Mucosa of gallbladder (tissue), 1 donor: ENCODE results near the gene COL18A1. TPM values are rescaled to one million over a fixed set of nuclear protein-coding genes. Genes with fewer than 3 reads are reported as not detected.

Experiments
- DNase-seq: peaks from one replicate; pipeline ENCODE4 v3.0.0-alpha.2; 2020; ENCODE audit warnings: low spot score
- total RNA-seq: library from RNA; stranded (reverse); gene quantifications from one replicate; pipeline ENCODE4 v1.2.1, GENCODE V29; 2021
- donor health status: DM: no; HTN: no; CAD: no.

COL18A1 gene
- total RNA-seq, 1 donor from 2014 or later, result 172 TPM

DNA sequence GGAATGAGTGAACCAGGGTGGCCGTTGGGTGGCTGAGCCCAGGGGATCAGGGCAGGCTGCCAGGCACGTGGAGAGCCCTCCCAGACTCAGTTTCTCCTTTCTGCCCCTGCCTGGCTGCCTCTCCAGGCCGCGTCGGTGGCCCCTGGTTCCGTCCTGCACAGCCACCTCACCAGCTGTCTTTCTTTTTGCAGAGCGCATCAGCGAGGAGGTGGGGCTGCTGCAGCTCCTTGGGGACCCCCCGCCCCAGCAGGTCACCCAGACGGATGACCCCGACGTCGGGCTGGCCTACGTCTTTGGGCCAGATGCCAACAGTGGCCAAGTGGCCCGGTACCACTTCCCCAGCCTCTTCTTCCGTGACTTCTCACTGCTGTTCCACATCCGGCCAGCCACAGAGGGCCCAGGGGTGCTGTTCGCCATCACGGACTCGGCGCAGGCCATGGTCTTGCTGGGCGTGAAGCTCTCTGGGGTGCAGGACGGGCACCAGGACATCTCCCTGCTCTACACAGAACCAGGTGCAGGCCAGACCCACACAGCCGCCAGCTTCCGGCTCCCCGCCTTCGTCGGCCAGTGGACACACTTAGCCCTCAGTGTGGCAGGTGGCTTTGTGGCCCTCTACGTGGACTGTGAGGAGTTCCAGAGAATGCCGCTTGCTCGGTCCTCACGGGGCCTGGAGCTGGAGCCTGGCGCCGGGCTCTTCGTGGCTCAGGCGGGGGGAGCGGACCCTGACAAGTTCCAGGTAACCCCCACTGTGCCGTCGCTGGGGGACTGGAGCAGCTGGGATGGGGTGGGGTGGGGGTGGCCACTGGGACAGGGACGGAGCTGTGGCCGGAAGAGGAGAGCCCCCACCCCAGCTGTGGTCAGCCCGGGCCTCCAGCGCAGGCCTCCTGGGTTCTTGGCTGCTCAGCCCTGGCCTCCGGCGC, 63.3 kb downstream of the COL18A1 start:
- no peak for DNase-seq

- no peak for DNase-seq
Measured at GRCh38 chr21:45468971-45469272, 64.0 kb downstream of the COL18A1 start.

DNA sequence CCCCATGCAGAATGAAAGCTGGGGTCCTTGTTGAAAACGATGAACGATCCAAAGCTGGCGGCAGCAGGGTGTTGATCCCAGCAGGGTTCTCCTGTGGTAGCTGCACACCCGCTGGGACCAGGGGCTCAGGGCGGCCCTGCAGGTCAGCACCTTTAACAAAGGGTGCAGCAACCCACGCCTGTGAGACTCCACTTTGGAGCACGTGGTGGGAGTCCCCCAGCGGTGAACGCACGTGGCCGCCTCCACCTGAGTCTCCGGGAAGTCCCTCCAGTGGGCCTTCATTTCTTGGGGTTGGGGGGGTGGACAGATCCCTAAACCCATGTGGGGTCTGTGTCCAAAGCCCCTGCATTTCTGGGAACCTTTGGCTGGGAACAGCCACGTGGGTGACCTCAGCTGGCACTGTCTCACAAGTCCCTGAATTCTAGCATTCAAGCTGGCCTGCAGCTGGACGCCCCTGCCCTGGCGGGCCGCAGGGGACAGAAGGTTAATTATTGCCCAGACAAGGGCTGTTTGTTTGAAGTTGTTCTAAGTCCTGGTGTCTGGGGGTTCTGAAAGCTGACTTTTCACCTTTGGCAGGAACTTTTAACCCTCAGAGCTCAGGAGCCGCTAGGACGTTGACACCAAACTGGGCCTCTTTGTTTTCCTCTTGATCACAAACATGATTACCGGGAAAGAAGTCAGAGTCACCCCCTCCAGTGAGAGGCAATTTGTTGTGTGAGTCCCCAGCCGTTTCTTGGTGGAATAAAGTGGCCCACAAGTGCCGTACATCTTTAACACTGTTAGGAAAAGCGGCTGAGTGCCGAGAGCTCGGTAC, 64.5 kb downstream of the COL18A1 start:
- no peak for DNase-seq

DNA sequence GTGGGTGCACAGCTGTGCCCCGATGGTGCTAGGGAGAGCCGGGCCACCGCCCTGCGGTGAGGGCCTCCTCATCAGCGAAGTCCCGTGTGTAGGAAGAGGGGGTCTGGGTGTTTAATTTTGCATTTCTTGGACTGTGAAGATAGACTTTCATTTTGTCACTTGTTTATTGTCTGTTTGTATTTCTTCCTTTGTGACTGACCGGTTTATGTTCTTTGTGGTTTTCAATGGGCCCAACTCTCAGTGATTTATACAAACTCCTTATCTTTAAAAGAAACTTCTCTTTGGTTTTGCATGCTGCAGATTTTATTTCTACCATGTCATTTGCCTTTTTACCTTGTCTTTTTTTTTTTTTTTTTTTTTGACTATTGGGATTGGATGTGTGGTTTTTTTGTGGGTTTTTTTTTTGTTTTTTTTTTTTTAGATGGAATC, 65.1 kb downstream of the COL18A1 start:
- no peak for DNase-seq

DNA sequence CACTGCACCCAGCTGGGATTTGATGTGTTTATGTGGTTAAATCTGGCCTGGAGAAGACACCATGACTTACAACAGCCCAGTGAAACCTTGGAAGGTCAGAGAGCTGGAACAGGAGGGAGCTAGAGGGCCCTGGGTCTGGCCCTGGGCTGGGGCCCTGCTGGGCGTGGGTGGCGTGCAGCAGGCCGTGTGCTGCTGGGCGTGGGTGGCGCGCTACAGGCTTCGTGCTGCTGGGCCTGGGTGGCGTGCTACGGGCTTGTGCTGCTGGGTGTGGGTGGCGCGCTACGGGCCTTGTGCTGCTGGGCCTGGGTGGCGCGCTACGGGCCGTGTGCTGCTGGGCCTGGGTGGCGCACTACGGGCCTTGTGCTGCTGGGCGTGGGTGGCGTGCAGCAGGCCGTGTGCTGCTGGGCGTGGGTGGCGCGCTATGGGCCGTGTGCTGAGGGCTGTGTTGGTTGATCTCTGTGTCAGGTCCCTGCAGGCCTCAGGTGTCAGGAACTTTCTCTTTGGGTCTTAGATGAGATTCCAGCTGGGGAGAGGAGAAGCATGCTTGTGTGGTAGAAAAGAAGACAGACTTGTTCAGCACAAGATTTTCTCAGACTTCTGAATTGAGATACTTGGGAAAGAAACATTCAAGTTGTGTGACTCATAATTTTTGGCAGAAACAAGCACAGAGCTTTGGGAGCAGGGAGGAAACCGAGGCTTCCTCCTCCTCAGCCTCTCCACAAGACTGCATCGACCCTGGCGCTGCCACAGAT, 66.0 kb downstream of the COL18A1 start:
- no peak for DNase-seq

GRCh38 chr21:45471525-45472221, 66.7 kb downstream of the COL18A1 start:
- peak; percentile 41 for DNase-seq

DNA sequence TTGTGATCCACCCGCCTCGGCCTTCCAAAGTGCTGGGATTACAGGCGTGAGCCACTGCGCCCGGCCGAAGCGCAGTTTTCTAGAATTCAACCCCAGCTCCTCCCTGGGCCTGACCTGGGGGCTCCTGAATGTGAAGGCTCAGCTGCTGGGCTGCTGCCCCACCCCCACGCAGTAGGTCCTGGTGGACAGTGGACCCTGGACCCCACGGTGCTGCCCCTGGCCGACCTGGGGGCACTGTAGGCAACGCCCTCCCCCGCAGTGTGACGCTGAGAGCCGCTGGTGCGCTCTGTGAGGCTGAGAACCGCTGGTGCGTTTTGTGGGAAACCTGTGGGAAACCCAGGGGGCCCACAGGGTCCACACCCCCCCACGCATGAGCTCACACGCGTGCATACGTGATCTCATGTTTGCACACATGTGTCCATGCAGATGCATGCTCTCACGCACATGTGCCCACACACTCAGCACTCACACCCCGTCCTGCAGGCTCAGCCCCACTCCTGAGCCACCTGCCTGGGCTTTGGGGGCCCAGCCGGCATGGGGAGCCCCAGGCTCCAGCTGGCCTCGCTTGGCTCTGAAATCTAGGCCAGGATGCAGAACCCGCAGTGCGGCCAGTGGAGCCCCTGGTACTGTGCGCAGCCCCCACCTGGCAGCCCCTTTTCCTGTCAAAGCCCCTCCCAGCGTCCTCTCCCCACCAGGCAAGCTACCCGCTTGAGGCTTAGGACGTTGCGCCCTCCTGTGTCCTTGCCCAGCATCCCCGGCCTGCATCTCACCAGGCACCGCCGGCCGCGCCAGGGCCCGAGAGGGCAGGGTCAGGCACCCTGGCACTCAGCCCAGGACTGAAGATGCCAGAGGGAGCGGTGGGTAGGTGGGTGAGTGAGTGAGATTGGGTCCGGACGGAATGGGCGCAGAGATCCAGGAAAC, 67.7 kb downstream of the COL18A1 start:
- DNase-seq, result no peak

- no peak for DNase-seq
Measured at GRCh38 chr21:45473496-45474322, 68.7 kb downstream of the COL18A1 start.

- no peak for DNase-seq
Measured at GRCh38 chr21:45474323-45474950, 69.5 kb downstream of the COL18A1 start.

- no peak for DNase-seq
Measured at GRCh38 chr21:45475004-45475685, 70.2 kb downstream of the COL18A1 start.

GRCh38 chr21:45475797-45476570, 71.0 kb downstream of the COL18A1 start:
- no peak for DNase-seq

DNA sequence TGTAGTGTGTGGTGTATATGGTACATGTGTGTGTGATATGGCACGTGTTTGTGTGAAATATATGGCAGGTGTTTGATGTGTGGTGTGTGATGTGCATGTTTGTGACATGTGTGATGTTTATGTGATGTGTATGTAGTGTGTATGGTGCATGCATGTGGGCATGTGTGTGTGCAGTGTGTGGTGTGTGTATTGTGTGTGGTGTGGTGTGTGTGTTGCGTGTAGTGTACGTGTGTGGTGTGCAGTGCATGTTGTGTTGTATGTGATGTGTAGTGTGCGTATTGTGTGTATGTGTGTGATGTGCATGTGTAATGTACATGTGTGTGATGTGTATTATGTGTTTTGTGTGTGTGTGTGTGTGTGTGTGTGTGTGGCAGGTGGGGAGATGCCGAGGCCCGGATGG, 71.6 kb downstream of the COL18A1 start:
- DNase-seq, result no peak

DNA sequence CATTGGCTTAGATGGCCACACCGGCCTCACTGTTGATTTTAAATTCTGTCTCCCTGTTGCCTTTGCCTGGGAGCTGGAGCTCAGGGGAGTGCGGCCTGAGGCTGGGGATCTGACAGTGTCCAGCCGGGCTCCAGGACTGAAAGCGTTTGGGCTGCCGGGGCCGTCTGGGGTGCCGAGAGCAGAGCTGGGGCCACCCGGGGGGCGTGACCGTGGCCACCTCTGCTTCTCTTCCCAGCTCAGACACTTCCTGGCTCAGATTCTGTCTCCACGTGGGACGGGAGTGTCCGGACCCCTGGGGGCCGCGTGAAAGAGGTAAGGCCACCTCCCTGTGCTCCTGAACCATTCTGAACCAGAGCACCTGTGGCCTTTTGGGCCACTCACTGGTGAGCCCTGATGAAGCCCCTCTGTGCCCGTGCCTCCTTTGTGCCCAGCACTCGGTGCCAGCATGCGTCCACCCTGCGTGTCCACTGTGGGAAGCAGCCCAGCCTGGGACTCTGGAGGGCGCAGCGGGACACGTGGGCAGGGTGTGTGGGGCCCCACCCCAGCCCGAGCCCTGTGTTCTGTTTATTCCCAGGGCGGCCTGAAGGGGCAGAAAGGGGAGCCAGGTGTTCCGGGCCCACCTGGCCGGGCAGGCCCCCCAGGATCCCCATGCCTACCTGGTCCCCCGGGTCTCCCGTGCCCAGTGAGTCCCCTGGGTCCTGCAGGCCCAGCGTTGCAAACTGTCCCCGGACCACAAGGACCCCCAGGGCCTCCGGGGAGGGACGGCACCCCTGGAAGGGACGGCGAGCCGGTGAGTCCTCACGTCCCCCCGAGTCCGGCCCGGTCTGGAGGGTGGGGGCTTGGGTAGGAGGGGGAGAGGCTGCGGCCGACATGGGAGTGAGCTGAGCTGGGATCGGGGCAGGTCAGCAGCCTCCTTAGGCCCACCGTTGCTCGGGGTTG, 72.5 kb downstream of the COL18A1 start:
- no peak for DNase-seq

- peak; percentile 74 for DNase-seq
Measured at GRCh38 chr21:45478115-45478801, 73.3 kb downstream of the COL18A1 start.

GRCh38 chr21:45478816-45479669, 74.1 kb downstream of the COL18A1 start:
- DNase-seq, result no peak
